ENCODE measurements around the gene LTC4S. TPM values are rescaled to one million over a fixed set of nuclear protein-coding genes. Genes with fewer than 3 reads are reported as not detected.

LTC4S gene
- total RNA-seq, 2 donors from 2014 or later: 5.3 to 5.4 TPM

DNA sequence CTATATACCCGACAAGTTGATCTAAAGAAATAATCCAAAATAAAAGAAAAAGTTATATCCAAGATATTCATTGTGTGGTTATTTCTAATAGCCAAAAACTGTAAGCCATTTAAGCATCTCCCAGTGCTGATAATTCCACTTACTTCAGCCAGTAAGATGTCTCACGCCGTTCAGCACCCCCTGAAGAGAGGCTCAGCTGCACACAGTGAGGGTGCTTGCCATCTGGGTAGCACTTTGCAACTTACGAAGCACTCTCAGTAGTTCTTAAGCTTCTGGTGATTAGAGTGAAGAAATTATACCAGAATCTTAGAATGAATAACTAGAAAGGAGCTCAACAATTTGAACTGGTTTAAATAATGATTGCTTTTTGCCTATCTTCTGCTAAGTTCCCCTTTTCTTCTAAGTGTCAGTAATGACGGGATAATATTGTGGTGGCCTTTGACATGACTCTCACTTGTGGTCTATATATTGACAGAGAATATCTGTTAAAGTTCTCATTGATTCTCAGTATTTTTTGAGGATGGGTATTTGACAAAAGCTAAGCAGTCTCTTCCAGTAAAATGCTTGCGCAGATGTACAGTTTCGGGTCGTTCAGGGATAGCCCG lies 26.2 kb upstream of the LTC4S start:
- TF ChIP-seq, protein P1, sequence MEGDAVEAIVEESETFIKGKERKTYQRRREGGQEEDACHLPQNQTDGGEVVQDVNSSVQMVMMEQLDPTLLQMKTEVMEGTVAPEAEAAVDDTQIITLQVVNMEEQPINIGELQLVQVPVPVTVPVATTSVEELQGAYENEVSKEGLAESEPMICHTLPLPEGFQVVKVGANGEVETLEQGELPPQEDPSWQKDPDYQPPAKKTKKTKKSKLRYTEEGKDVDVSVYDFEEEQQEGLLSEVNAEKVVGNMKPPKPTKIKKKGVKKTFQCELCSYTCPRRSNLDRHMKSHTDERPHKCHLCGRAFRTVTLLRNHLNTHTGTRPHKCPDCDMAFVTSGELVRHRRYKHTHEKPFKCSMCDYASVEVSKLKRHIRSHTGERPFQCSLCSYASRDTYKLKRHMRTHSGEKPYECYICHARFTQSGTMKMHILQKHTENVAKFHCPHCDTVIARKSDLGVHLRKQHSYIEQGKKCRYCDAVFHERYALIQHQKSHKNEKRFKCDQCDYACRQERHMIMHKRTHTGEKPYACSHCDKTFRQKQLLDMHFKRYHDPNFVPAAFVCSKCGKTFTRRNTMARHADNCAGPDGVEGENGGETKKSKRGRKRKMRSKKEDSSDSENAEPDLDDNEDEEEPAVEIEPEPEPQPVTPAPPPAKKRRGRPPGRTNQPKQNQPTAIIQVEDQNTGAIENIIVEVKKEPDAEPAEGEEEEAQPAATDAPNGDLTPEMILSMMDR (IDR thresholded peaks at IDR 0.05): no peak
- Histone ChIP-seq H3K4me3 (no peak overlapping the region), H3K9ac (ENCODE audit: low read depth in 2 of 2, low read length in 2 of 2) (no peak overlapping the region), H3K27me3 (no peaks in the 10 kb centered on the region), H3K27ac (no peak overlapping the region), H3K36me3 (peaks cover 11% of the 10 kb centered on the region), H3K4me1 (peaks cover 2% of the 10 kb centered on the region), H3K9me3 (no peaks in the 10 kb centered on the region)
- DNase-seq: no peak
- intact Hi-C loops (cut with DNase I): no loop called here

DNA sequence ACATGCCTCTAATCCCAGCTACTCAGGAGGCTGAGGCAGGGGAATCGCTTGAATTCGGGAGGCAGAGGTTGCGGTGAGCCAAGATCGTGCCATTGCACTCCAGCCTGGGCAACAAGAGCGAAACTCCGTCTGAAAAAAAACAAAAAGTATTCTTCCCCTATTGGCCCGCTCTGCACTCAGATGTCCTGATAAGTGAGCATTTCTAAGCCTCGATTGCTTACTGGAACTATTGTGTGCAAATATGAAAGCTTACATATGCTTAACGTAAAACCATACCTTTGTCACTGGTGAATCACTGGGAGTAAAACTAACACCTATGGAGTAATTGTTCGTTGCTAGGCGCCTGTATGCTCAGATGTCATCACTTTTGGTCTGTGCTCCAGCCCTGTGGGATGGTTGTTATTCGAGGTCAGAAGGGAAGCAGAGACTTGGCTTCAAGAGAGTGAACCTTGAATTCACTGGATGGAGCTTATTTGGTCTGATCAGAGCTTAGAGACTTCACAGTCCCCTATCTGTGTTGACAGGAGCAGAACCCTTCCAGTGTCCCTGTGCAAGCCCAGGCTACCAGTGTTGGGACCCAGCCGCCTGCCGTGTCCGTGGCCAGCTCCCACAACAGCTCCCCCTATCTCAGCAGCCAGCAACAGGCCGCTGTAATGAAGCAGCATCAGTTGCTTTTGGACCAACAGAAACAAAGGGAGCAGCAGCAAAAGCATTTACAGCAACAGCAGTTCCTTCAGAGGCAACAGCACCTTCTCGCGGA lies 25.3 kb upstream of the LTC4S start:
- Histone ChIP-seq H3K4me3 (no peak overlapping the region), H3K27me3 (no peaks in the 10 kb centered on the region), H3K36me3 (peaks cover 11% of the 10 kb centered on the region), H3K9ac (ENCODE audit: low read depth in 2 of 2, low read length in 2 of 2) (no peak overlapping the region), H3K4me1 (no peaks in the 10 kb centered on the region), H3K27ac (no peak overlapping the region), H3K9me3 (no peaks in the 10 kb centered on the region)
- TF ChIP-seq, protein P1 (IDR thresholded peaks at IDR 0.05): no peak
- DNase-seq: no peak
- intact Hi-C loops (cut with DNase I): no loop called here

DNA sequence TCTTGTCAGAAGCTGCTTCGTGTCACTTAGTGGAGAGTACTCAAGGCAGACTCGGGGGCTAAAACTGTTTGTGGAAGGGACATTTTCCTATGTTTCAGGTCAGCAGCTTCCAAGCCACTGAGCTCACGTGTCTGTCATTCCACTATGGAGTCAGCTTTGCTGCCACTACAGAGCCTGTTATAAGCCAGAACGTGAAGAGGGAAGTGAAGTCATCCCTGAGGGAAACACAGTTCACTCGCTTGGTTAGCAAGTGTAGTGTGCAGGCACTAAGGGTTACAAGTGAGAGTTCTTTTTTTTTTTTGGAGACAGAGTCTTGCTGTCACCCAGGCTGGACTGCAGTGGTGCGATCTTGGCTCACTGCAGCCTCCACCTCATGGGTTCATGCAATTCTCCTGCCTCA lies 24.5 kb upstream of the LTC4S start:
- peaks cover 14% of the 10 kb centered on the region for H3K36me3 ChIP-seq
- TF ChIP-seq, protein P1 (IDR thresholded peaks at IDR 0.05): no peak
- no peaks in the 10 kb centered on the region for H3K27me3 ChIP-seq
- H3K4me1 ChIP-seq: no peaks in the 10 kb centered on the region
- no peak overlapping the region for H3K4me3 ChIP-seq
- H3K9me3 ChIP-seq: no peaks in the 10 kb centered on the region
- intact Hi-C loops (cut with DNase I): no loop called here
- no peak overlapping the region for H3K9ac ChIP-seq (ENCODE audit: low read depth in 2 of 2, low read length in 2 of 2)
- DNase-seq: no peak
- no peak overlapping the region for H3K27ac ChIP-seq

DNA sequence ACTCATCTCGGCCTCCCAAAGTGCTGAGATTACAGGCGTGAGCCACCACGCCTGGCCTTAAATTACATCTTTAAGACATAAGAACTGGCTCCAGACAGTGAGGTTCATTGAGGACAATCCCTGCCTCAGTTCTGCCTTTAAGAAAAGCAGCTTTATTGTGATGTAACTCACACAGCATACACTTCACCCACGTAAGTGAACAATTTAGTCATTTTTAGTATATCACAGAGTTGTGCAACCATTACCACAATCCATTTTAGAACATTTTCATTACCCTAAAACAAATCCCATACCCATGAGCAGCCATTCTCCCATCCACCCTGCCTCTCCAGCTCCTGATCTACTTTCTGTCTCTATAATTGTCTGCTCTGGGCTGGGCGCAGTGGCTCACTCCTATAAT lies 24.0 kb upstream of the LTC4S start:
- Histone ChIP-seq H3K27me3 (no peaks in the 10 kb centered on the region), H3K4me3 (no peak overlapping the region), H3K27ac (no peak overlapping the region), H3K4me1 (no peaks in the 10 kb centered on the region), H3K9ac (ENCODE audit: low read depth in 2 of 2, low read length in 2 of 2) (no peak overlapping the region), H3K9me3 (no peaks in the 10 kb centered on the region), H3K36me3 (peaks cover 17% of the 10 kb centered on the region)
- intact Hi-C loops (cut with DNase I): no loop called here
- TF ChIP-seq, protein P1 (IDR thresholded peaks at IDR 0.05): no peak
- DNase-seq: no peak

DNA sequence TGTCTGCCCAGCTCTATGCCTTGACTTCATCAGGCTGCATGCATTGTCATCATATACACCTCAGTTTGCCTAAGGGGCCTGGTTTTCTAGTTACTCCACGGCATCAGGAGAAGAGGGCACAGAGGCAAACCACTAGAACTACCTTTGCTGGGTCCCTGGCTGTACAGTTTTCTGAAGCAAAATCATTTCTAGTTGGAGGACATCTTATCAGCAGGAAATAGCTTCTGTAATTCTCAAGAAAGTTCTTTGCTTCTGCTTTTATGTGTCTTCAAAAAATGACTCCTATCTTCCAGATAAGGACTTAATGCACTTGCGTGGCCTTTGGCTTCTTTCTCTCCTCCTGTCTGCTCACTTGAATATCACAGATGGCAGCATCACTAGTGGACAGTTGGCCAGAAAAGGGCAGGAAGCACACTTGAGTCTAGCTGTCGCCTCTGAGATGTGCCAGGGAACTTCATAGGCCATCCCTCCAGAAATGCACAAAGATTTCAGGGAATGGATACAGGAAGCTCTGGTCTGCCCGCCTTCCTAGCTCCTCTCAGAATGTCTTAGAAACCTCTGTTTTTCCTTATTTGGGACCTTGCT lies 22.4 kb upstream of the LTC4S start:
- no peak overlapping the region for H3K4me3 ChIP-seq
- H3K27me3 ChIP-seq: no peaks in the 10 kb centered on the region
- no peak overlapping the region for H3K27ac ChIP-seq
- no peak overlapping the region for H3K9ac ChIP-seq (ENCODE audit: low read depth in 2 of 2, low read length in 2 of 2)
- no peak for DNase-seq
- intact Hi-C loops (cut with DNase I): no loop called here
- no peaks in the 10 kb centered on the region for H3K4me1 ChIP-seq
- TF ChIP-seq, protein P1 (IDR thresholded peaks at IDR 0.05): no peak
- H3K9me3 ChIP-seq: no peaks in the 10 kb centered on the region
- peaks cover 16% of the 10 kb centered on the region for H3K36me3 ChIP-seq

Measured in colonic mucosa (tissue), 4 donors.